HepG2 (cell line): ENCODE data around the gene SNED1. TPM values are rescaled to one million over a fixed set of nuclear protein-coding genes. Genes with fewer than 3 reads are reported as not detected.

Experiments
- HMGA1 ChIP-seq: sonication (generic); formaldehyde crosslinking; conservative IDR thresholded peaks from 2 replicates; pipeline ENCODE4 v1.4.0; 2020; ENCODE audit warnings: missing genetic modification reagents
- MED1 ChIP-seq: sonication (generic); formaldehyde crosslinking; IDR thresholded peaks from 2 replicates; pipeline ENCODE4 v1.4.0; 2020; ENCODE audit warnings: missing genetic modification reagents
- MEF2D ChIP-seq: sonication (generic); formaldehyde crosslinking; IDR thresholded peaks from 2 replicates; pipeline ENCODE4 v1.5.1; 2020; ENCODE audit warnings: mild to moderate bottlenecking, missing genetic modification reagents
- MYC ChIP-seq: sonication (generic); formaldehyde crosslinking; IDR thresholded peaks from 2 replicates; pipeline ENCODE4 v1.9.0; 2021; ENCODE audit warnings: missing genetic modification reagents, borderline replicate concordance
- RCOR2 ChIP-seq: IDR thresholded peaks from 2 replicates; pipeline ENCODE4 v1.6.1; 2016; ENCODE audit warnings: missing biosample characterization, missing genetic modification reagents
- SOX6 ChIP-seq, 2 experiments: fragments of 450-650 bp in 1 of 2; sonication (generic) in 1 of 2; formaldehyde crosslinking in 1 of 2; IDR thresholded peaks; 2 replicates each; pipeline versions ENCODE4 v1.4.0 to v1.6.1; 2017 to 2020; ENCODE audit warnings: antibody characterized with exemption in 1 of 2, mild to moderate bottlenecking in 1 of 2, missing genetic modification reagents in 1 of 2
- SP1 ChIP-seq, 2 experiments: fragments of 450-650 bp in 1 of 2; sonication (generic) in 1 of 2; formaldehyde crosslinking in 1 of 2; IDR thresholded peaks; 2 replicates each; pipeline versions ENCODE4 v1.4.0 to v1.6.1; 2016 to 2020; ENCODE audit warnings: missing genetic modification reagents in 1 of 2
- TBP ChIP-seq: sonication (generic); formaldehyde crosslinking; IDR thresholded peaks from 2 replicates; pipeline ENCODE4 v1.5.0; 2020; ENCODE audit warnings: missing genetic modification reagents
- TRIM24 ChIP-seq: sonication (generic); formaldehyde crosslinking; IDR thresholded peaks from 2 replicates; pipeline ENCODE4 v1.8.0; 2022; ENCODE audit warnings: mild to moderate bottlenecking, missing genetic modification reagents
- ZFP36 ChIP-seq: fragments of 150-350 bp; IDR thresholded peaks from 2 replicates; pipeline ENCODE4 v1.6.1; 2018; ENCODE audit warnings: borderline replicate concordance, low read length, low read depth; ENCODE audit not compliant: partially characterized antibody
- ZNF224 ChIP-seq: sonication (generic); formaldehyde crosslinking; IDR thresholded peaks from 2 replicates; pipeline ENCODE4 v1.5.0; 2020; ENCODE audit warnings: mild to moderate bottlenecking, missing genetic modification reagents
- ZNF354B ChIP-seq: sonication (generic); formaldehyde crosslinking; IDR thresholded peaks from 2 replicates; pipeline ENCODE4 v1.8.0; 2022; ENCODE audit warnings: mild to moderate bottlenecking, missing genetic modification reagents
- ZNF709 ChIP-seq: sonication (generic); formaldehyde crosslinking; IDR thresholded peaks from 2 replicates; pipeline ENCODE4 v1.5.0; 2020; ENCODE audit warnings: mild to moderate bottlenecking, missing genetic modification reagents
- ZNF737 ChIP-seq: sonication (generic); formaldehyde crosslinking; IDR thresholded peaks from 2 replicates; pipeline ENCODE4 v1.5.0; 2020; ENCODE audit warnings: missing genetic modification reagents, mild to moderate bottlenecking, borderline replicate concordance
- ZNF775 ChIP-seq: sonication (generic); formaldehyde crosslinking; IDR thresholded peaks from 2 replicates; pipeline ENCODE4 v1.4.0; 2020; ENCODE audit warnings: missing genetic modification reagents, mild to moderate bottlenecking, moderate library complexity, borderline replicate concordance
- ZNF850 ChIP-seq: sonication (generic); formaldehyde crosslinking; conservative IDR thresholded peaks from 2 replicates; pipeline ENCODE4 v1.9.0; 2021; ENCODE audit warnings: mild to moderate bottlenecking, missing genetic modification reagents
- ZSCAN31 ChIP-seq: sonication (generic); formaldehyde crosslinking; IDR thresholded peaks from 2 replicates; pipeline ENCODE4 v1.5.0; 2020; ENCODE audit warnings: low read depth, mild to moderate bottlenecking, missing genetic modification reagents
- polyA plus RNA-seq, 8 experiments: library from polyadenylated mRNA; depleted of rRNA in 3 of 8; stranded (reverse) in 7 of 8; unstranded in 1 of 8; fragments of >200 nt; fragmentation: Illumina TruSeq in 4 of 8; extraction: Trizol in 4 of 8; gene quantifications; 2 replicates each; pipeline versions ENCODE4 v1.2.1 to v1.2.3, GENCODE V29; 2011 to 2016; ENCODE audit warnings: low read depth in 4 of 8, missing spikeins in 1 of 8, mixed read lengths in 1 of 8; ENCODE audit not compliant: insufficient read depth in 1 of 8
- total RNA-seq, 5 experiments: library from RNA; depleted of rRNA; stranded (reverse); fragments of >200 nt; fragmentation: Illumina TruSeq; extraction: Trizol; gene quantifications; 2 replicates each; pipeline ENCODE4 v1.2.3, GENCODE V29; 2016; ENCODE audit warnings: low read depth in 1 of 5
- TF ChIP-seq, protein P1 (sequence below): sonication (generic); formaldehyde crosslinking; IDR thresholded peaks from 2 replicates; pipeline ENCODE4 v1.4.0; 2020; ENCODE audit warnings: mild to moderate bottlenecking, missing genetic modification reagents
- TF ChIP-seq, protein P2 (sequence below): IDR thresholded peaks from 2 replicates; pipeline ENCODE4 v1.6.1; 2012; ENCODE audit warnings: low read length, improper control_type of control experiment
- TF ChIP-seq, protein P3 (sequence below): sonication (generic); formaldehyde crosslinking; IDR thresholded peaks from 2 replicates; pipeline ENCODE4 v1.4.0; 2020; ENCODE audit warnings: low read depth, mild to moderate bottlenecking, missing genetic modification reagents

SNED1 gene
- total and polyA plus RNA-seq, 2 of the 13 experiments (the other 11 are each of a cell fraction or from before 2014, with no cell fraction given) = 0.15 to 0.65 TPM

DNA sequence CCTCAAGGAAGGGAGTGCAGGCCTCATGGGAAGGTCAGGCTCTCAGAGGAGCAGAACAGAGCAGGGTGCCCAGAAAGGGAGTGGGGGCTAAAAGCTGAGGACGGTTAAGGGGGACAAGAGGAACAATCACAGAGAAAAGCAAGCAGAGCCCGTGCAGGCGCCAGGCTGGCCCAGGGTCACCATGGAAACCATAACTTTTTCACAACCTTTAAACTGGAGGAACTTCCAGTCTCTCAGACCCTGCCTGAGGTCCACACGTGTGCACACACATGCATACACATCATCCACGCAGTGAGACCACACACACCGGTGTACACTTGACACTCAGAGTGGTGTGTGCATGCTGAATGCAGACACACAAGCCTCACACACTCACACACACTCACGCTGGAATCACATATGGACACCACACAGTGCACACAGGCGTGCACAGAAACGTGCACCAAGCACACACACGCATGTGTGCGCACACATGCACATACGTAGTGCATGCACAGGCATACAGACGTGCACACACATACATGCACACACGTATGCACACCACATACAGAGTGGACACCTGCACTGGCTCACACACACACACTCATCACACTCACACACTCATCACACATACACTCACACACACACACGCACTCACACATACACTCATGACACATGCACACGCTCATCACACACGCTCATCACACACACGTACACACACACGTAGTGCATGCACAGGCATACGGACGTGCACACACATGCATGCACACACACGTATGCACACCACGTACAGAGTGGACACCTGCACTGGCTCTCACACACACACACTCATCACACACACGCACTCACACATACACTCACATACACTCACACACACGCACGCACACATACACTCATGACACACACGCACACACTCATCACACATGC lies 37.2 kb upstream of the SNED1 start (continued):
- no peak for TF ChIP-seq ZFP36
- no peak for TF ChIP-seq MYC (CRISPR knock-in tag)
- no peak for TF ChIP-seq ZNF354B (CRISPR knock-in tag)
- no peak for TF ChIP-seq ZNF737 (CRISPR knock-in tag)
- no peak for TF ChIP-seq RCOR2
- no peak for TF ChIP-seq MEF2D (CRISPR knock-in tag)
- TF ChIP-seq ZNF850 (CRISPR knock-in tag) = no peak
- TF ChIP-seq, protein P1, sequence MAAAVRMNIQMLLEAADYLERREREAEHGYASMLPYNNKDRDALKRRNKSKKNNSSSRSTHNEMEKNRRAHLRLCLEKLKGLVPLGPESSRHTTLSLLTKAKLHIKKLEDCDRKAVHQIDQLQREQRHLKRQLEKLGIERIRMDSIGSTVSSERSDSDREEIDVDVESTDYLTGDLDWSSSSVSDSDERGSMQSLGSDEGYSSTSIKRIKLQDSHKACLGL = no peak
- no peak for TF ChIP-seq ZNF224
- TF ChIP-seq ZNF709 (CRISPR knock-in tag) = no peak
- TF ChIP-seq HMGA1 (CRISPR knock-in tag) = no peak
- TF ChIP-seq SP1 (IDR thresholded peaks at IDR 0.05) = no peak
- TF ChIP-seq SP1 (CRISPR knock-in tag; IDR thresholded peaks at IDR 0.05) = 0 out of 2 replicates have a peak, but pooled peaks have one; percentile 34
- TF ChIP-seq ZSCAN31 (CRISPR knock-in tag) = no peak; the same call in 1 of the 2 replicates
- no peak for TF ChIP-seq ZNF775 (CRISPR knock-in tag)
- TF ChIP-seq, protein P2, sequence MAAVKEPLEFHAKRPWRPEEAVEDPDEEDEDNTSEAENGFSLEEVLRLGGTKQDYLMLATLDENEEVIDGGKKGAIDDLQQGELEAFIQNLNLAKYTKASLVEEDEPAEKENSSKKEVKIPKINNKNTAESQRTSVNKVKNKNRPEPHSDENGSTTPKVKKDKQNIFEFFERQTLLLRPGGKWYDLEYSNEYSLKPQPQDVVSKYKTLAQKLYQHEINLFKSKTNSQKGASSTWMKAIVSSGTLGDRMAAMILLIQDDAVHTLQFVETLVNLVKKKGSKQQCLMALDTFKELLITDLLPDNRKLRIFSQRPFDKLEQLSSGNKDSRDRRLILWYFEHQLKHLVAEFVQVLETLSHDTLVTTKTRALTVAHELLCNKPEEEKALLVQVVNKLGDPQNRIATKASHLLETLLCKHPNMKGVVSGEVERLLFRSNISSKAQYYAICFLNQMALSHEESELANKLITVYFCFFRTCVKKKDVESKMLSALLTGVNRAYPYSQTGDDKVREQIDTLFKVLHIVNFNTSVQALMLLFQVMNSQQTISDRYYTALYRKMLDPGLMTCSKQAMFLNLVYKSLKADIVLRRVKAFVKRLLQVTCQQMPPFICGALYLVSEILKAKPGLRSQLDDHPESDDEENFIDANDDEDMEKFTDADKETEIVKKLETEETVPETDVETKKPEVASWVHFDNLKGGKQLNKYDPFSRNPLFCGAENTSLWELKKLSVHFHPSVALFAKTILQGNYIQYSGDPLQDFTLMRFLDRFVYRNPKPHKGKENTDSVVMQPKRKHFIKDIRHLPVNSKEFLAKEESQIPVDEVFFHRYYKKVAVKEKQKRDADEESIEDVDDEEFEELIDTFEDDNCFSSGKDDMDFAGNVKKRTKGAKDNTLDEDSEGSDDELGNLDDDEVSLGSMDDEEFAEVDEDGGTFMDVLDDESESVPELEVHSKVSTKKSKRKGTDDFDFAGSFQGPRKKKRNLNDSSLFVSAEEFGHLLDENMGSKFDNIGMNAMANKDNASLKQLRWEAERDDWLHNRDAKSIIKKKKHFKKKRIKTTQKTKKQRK = no peak
- TF ChIP-seq TRIM24 = peak; percentile 38; the same call in 1 of the 2 replicates
- no peak for TF ChIP-seq MED1 (CRISPR knock-in tag)
- TF ChIP-seq, protein P3, sequence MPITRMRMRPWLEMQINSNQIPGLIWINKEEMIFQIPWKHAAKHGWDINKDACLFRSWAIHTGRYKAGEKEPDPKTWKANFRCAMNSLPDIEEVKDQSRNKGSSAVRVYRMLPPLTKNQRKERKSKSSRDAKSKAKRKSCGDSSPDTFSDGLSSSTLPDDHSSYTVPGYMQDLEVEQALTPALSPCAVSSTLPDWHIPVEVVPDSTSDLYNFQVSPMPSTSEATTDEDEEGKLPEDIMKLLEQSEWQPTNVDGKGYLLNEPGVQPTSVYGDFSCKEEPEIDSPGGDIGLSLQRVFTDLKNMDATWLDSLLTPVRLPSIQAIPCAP (CRISPR knock-in tag) = no peak
- no peak for TF ChIP-seq TBP (CRISPR knock-in tag)
- TF ChIP-seq SOX6 (IDR thresholded peaks at IDR 0.05) = 0 out of 2 replicates have a peak, but pooled peaks have one; percentile 9
- TF ChIP-seq SOX6 (CRISPR knock-in tag; IDR thresholded peaks at IDR 0.05) = no peak
